ENCODE data around the gene TBC1D32. TPM values are rescaled to one million over a fixed set of nuclear protein-coding genes. Genes with fewer than 3 reads are reported as not detected.

The TBC1D32 gene
- total RNA-seq, 4 donors from 2014 or later: 13.4 to 49.6 (median 22.6) TPM

DNA sequence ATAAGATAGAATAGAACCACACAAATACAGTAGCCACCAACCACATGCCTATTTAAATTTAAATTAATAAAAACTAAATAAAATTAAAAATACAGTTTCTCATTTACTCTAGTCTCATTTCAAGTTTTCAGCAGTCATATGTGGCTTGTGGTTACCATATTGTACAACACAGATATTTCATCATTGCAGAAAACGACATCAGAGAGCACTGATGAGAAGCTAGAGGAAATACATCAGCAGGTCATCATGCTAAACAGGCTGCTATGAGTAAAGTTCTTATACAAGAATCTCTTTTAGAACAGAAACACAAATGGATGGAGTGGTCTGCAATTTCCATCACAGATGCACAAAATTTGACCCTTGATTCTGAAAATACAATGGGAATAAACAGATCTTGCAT lies 36.6 kb downstream of the TBC1D32 start:
- intact Hi-C loops (cut with DNase I; ENCODE audit: low total_unique reads) (no loop called here), in situ Hi-C loops (cut with MboI; ENCODE audit: low pct_ligation_motif_present in 1 of 4, low pct_unique_long_range_greater_than_20kb in 1 of 4, low sequenced_read_pairs in 3 of 4) (no loop called here)
- TF ChIP-seq, protein P1, sequence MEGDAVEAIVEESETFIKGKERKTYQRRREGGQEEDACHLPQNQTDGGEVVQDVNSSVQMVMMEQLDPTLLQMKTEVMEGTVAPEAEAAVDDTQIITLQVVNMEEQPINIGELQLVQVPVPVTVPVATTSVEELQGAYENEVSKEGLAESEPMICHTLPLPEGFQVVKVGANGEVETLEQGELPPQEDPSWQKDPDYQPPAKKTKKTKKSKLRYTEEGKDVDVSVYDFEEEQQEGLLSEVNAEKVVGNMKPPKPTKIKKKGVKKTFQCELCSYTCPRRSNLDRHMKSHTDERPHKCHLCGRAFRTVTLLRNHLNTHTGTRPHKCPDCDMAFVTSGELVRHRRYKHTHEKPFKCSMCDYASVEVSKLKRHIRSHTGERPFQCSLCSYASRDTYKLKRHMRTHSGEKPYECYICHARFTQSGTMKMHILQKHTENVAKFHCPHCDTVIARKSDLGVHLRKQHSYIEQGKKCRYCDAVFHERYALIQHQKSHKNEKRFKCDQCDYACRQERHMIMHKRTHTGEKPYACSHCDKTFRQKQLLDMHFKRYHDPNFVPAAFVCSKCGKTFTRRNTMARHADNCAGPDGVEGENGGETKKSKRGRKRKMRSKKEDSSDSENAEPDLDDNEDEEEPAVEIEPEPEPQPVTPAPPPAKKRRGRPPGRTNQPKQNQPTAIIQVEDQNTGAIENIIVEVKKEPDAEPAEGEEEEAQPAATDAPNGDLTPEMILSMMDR (IDR thresholded peaks at IDR 0.05): no peak
- no peak for TF ChIP-seq EP300 (IDR thresholded peaks at IDR 0.05; ENCODE audit: low read depth)
- TF ChIP-seq POLR2A (IDR thresholded peaks at IDR 0.05): no peak
- TF ChIP-seq POLR2AphosphoS5 (IDR thresholded peaks at IDR 0.05): no peak
- H3K27ac ChIP-seq: no peak overlapping the region
- no peaks in the 10 kb centered on the region for H3K27me3 ChIP-seq
- no peak overlapping the region for H3K4me3 ChIP-seq
- H3K9me3 ChIP-seq: no peaks in the 10 kb centered on the region
- no peak for DNase-seq
- no peaks in the 10 kb centered on the region for H3K4me1 ChIP-seq
- WGBS, 2 donors (ENCODE audit: low coverage in 1 of 2): 77 to 86% methylated on average over 1 of the region's 1 CpG
- no peaks in the 10 kb centered on the region for H3K36me3 ChIP-seq

DNA sequence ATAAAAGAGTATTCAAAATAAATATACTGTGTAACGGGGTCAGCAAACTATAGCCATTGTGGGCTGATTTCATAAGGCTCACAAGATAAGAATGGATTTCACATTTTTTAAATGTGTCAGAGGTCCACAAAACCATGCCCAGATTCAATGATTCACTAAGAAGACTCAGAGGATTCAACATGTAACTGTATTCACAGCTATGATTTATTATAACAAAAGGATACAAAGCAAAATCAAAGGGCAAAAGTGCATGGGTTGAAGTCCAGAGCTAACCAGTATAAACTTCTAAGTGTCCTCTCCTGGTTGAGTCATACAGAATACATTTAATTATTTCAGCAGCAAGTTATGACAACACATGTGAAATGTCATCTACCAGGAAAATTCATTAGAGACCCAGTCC lies 49.2 kb downstream of the TBC1D32 start:
- Histone ChIP-seq H3K4me1 (no peaks in the 10 kb centered on the region), H3K27me3 (no peaks in the 10 kb centered on the region), H3K9me3 (no peaks in the 10 kb centered on the region), H3K36me3 (no peaks in the 10 kb centered on the region), H3K4me3 (no peak overlapping the region), H3K27ac (no peak overlapping the region)
- in situ Hi-C loops (cut with MboI; ENCODE audit: low pct_ligation_motif_present in 1 of 4, low pct_unique_long_range_greater_than_20kb in 1 of 4, low sequenced_read_pairs in 3 of 4) (no loop called here), intact Hi-C loops (cut with DNase I; ENCODE audit: low total_unique reads) (no loop called here)
- TF ChIP-seq POLR2A (IDR thresholded peaks at IDR 0.05): no peak
- TF ChIP-seq, protein P1 (IDR thresholded peaks at IDR 0.05): no peak
- TF ChIP-seq EP300 (IDR thresholded peaks at IDR 0.05; ENCODE audit: low read depth): no peak
- TF ChIP-seq POLR2AphosphoS5 (IDR thresholded peaks at IDR 0.05): no peak
- 97 to 100% methylated on average over 1 of the region's 1 CpG for WGBS, 2 donors (ENCODE audit: low coverage in 1 of 2)
- DNase-seq: no peak

DNA sequence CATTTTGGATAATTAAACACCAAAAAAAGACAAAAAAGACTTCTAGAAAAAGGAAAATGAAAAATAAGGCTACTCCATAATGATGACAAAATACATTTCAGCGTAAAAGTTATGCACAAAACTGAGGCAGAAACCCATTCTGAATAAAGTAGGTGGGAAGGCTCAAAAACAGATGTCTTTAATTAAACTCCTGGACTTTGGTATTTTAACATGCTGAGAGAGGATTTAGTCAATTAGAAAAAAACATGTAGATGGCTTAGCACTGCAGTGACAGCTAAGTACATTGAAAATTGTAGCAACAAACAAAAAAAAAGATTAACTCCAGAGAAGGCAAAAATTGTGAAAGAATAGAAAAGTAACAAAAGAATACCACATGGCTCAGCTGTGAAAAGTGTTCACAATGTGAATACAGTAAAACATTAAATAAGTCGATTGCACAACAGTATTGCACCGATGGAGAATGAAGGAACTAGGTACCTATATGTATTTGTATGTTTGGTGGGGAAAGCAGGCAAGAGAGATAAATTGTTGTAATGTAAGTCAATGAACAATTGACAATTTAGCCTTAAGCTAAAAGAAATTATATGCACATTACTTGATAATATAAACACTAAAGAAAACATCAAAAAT lies 59.5 kb downstream of the TBC1D32 start:
- TF ChIP-seq POLR2A (IDR thresholded peaks at IDR 0.05): no peak
- TF ChIP-seq, protein P1 (IDR thresholded peaks at IDR 0.05): no peak
- TF ChIP-seq EP300 (IDR thresholded peaks at IDR 0.05; ENCODE audit: low read depth): no peak
- TF ChIP-seq POLR2AphosphoS5 (IDR thresholded peaks at IDR 0.05): no peak
- H3K4me3 ChIP-seq: no peak overlapping the region
- no peaks in the 10 kb centered on the region for H3K9me3 ChIP-seq
- in situ Hi-C loops (cut with MboI; ENCODE audit: low pct_ligation_motif_present in 1 of 4, low pct_unique_long_range_greater_than_20kb in 1 of 4, low sequenced_read_pairs in 3 of 4) (no loop called here), intact Hi-C loops (cut with DNase I; ENCODE audit: low total_unique reads) (no loop called here)
- H3K27me3 ChIP-seq: no peaks in the 10 kb centered on the region
- WGBS, 2 donors (ENCODE audit: low coverage in 1 of 2): 93 to 98% methylated on average over 3 of the region's 3 CpGs
- DNase-seq: no peak
- H3K36me3 ChIP-seq: no peaks in the 10 kb centered on the region
- H3K27ac ChIP-seq: no peak overlapping the region
- no peaks in the 10 kb centered on the region for H3K4me1 ChIP-seq

DNA sequence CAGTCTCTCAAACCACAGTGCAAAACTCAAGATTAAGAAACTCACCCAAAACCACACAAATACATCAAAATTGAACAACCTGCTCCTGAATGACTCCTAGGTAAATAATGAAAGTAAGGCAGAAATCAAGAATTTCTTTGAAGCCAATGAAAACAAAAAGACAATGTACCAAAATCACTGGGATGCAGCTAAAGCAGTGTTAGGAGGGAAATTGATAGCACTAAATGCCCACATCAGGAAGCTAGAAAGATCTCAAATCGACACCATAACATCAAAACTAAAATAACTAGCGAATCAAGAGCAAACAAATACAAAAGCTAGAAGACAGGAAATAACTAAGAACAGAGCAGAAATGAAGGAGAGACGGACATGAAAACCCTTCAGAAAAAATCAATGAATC lies 70.5 kb downstream of the TBC1D32 start:
- TF ChIP-seq POLR2AphosphoS5 (IDR thresholded peaks at IDR 0.05): no peak
- TF ChIP-seq, protein P1 (IDR thresholded peaks at IDR 0.05): no peak
- no peak for TF ChIP-seq EP300 (IDR thresholded peaks at IDR 0.05; ENCODE audit: low read depth)
- TF ChIP-seq POLR2A (IDR thresholded peaks at IDR 0.05): no peak
- intact Hi-C loops (cut with DNase I; ENCODE audit: low total_unique reads) (no loop called here), in situ Hi-C loops (cut with MboI; ENCODE audit: low pct_ligation_motif_present in 1 of 4, low pct_unique_long_range_greater_than_20kb in 1 of 4, low sequenced_read_pairs in 3 of 4) (no loop called here)
- WGBS, 2 donors (ENCODE audit: low coverage in 1 of 2): 89 to 91% methylated on average over 3 of the region's 3 CpGs
- H3K27ac ChIP-seq: no peak overlapping the region
- H3K36me3 ChIP-seq: no peaks in the 10 kb centered on the region
- peaks cover 0 to 9% of the 10 kb centered on the region in 2 donors for H3K9me3 ChIP-seq
- no peaks in the 10 kb centered on the region for H3K4me1 ChIP-seq
- H3K4me3 ChIP-seq: no peak overlapping the region
- DNase-seq: no peak
- H3K27me3 ChIP-seq: no peaks in the 10 kb centered on the region
